HCT116 (cell line): ENCODE data around the gene MAPK8IP3. TPM values are rescaled to one million over a fixed set of nuclear protein-coding genes. Genes with fewer than 3 reads are reported as not detected.

Source experiments
- ATAC-seq: fragments of 200-7000 bp; cut with Tn5 transposase; 2 replicates; pipeline ENCODE4 v1.9.1; 2020; ENCODE audit warnings: mild to moderate bottlenecking, moderate library complexity
- BruUV-seq: library from RNA; stranded (reverse); fragments of 400-500 nt; replicated peaks from 2 replicates; lab custom pipeline; 2021; lab: Mats Ljungman, UMichigan
- CTCF ChIA-PET: fragments of 300-600 bp; sonication (Branson Sonifier 250); formaldehyde crosslinking; loops from one replicate; lab custom pipeline; 2021; ENCODE audit warnings: antibody characterized with exemption; lab: Charles Lee
- POLR2A ChIA-PET: fragments of 300-600, 350-600 bp; sonication (Branson Sonifier 250); formaldehyde crosslinking; loops from one replicate; lab custom pipeline; 2021; ENCODE audit warnings: antibody characterized with exemption; lab: Charles Lee
- RAD21 ChIA-PET, 2 experiments: fragments of 300-600 bp; sonication (Branson Sonifier 250); formaldehyde crosslinking; loops; one replicate each; lab custom pipeline; 2023; ENCODE audit warnings: low total read pairs in 2 of 2; ENCODE audit not compliant: uncharacterized antibody in 2 of 2, unreplicated experiment in 2 of 2, low non-redundant PET in 1 of 2; lab: Charles Lee
- DNase-seq: peaks from one replicate; pipeline ENCODE4 v3.0.0-alpha.2; 2010; ENCODE audit warnings: low read depth, low spot score
- H2AFZ ChIP-seq: fragments of 200-600 bp; shearing (Covaris generic), sonication (generic); 2 replicates; pipeline ENCODE4 v1.6.1; 2017; ENCODE audit warnings: low read depth, mixed run types, mixed read lengths, antibody characterized with exemption, low read length; ENCODE audit not compliant: poor library complexity, severe bottlenecking
- H3K27ac ChIP-seq: 2 replicates; pipeline ENCODE4 v1.5.1; 2012; ENCODE audit warnings: low read depth, low read length
- H3K27me3 ChIP-seq: fragments of 200-600 bp; sonication (generic); 2 replicates; pipeline ENCODE4 v1.6.1; 2016; ENCODE audit warnings: mixed run types, low read length, mixed read lengths; ENCODE audit not compliant: insufficient read depth
- H3K36me3 ChIP-seq, 2 experiments: fragments of 200-500 bp in 1 of 2; fragments of 200-600 bp in 1 of 2; sonication (Bioruptor generic) in 1 of 2; sonication (generic) in 1 of 2; 2 replicates each; pipeline versions ENCODE4 v1.5.1 to v1.6.1; 2014 to 2016; ENCODE audit warnings: low read length in 2 of 2, inconsistent platforms in 1 of 2, mixed read lengths in 1 of 2, mixed run types in 1 of 2; ENCODE audit not compliant: insufficient read depth in 2 of 2, control insufficient read depth in 1 of 2
- H3K4me1 ChIP-seq, 2 experiments: fragments of 200-600 bp in 1 of 2; sonication (generic) in 1 of 2; 2 replicates each; pipeline versions ENCODE4 v1.5.1 to v1.6.1; 2012 to 2017; ENCODE audit warnings: low read length in 2 of 2, inconsistent platforms in 1 of 2, mild to moderate bottlenecking in 1 of 2, mixed read lengths in 1 of 2, mixed run types in 1 of 2, moderate library complexity in 1 of 2; ENCODE audit not compliant: insufficient read depth in 2 of 2, control insufficient read depth in 1 of 2
- H3K4me2 ChIP-seq: fragments of 200-600 bp; sonication (generic); 2 replicates; pipeline ENCODE4 v1.6.1; 2017; ENCODE audit warnings: mixed run types, low read length, mixed read lengths
- H3K4me3 ChIP-seq, 2 experiments: fragments of 200-600 bp in 1 of 2; sonication (generic) in 1 of 2; replicated peaks in 1 of 2; 2 replicates each; pipeline ENCODE4 v1.5.1; 2011 to 2016; ENCODE audit warnings: low read length in 2 of 2, control low read depth in 1 of 2, low read depth in 1 of 2, mild to moderate bottlenecking in 1 of 2, mixed read lengths in 1 of 2, mixed run types in 1 of 2
- H3K79me2 ChIP-seq: fragments of 200-600 bp; sonication (generic); 2 replicates; pipeline ENCODE4 v1.6.1; 2017; ENCODE audit warnings: mild to moderate bottlenecking, mixed run types, low read length, moderate library complexity, mixed read lengths; ENCODE audit not compliant: insufficient read depth
- H3K9ac ChIP-seq: fragments of 200-600 bp; sonication (generic); 2 replicates; pipeline ENCODE4 v1.6.1; 2016; ENCODE audit warnings: low read length, mixed read lengths
- H3K9me2 ChIP-seq: fragments of 200-600 bp; sonication (generic), shearing (Covaris generic); 2 replicates; pipeline ENCODE4 v1.6.1; 2017; ENCODE audit warnings: mixed run types, mild to moderate bottlenecking, moderate library complexity; ENCODE audit not compliant: insufficient read depth
- H3K9me3 ChIP-seq, 2 experiments: fragments of 200-500 bp in 1 of 2; fragments of 200-600 bp in 1 of 2; sonication (Bioruptor generic) in 1 of 2; sonication (generic) in 1 of 2; 2 replicates each; pipeline ENCODE4 v1.6.1; 2014 to 2017; ENCODE audit warnings: low read length in 2 of 2, mixed read lengths in 2 of 2, inconsistent platforms in 1 of 2, low read depth in 1 of 2, mild to moderate bottlenecking in 1 of 2, mixed run types in 1 of 2, moderate library complexity in 1 of 2; ENCODE audit not compliant: control insufficient read depth in 1 of 2, insufficient read depth in 1 of 2
- H4K20me1 ChIP-seq: fragments of 200-600 bp; sonication (generic), shearing (Covaris generic); 2 replicates; pipeline ENCODE4 v1.6.1; 2017; ENCODE audit warnings: mixed run types, mild to moderate bottlenecking, moderate library complexity; ENCODE audit not compliant: insufficient read depth
- CBX3 ChIP-seq: IDR thresholded peaks from 2 replicates; pipeline ENCODE4 v1.6.1; 2012; ENCODE audit warnings: low read depth
- EGR1 ChIP-seq: IDR thresholded peaks from 2 replicates; pipeline ENCODE4 v1.6.1; 2012; ENCODE audit warnings: low read depth
- ELF1 ChIP-seq: IDR thresholded peaks from 2 replicates; pipeline ENCODE4 v1.6.1; 2012; ENCODE audit warnings: low read depth, borderline replicate concordance
- EZH2 ChIP-seq: fragments of 200-600 bp; sonication (generic); IDR thresholded peaks from 2 replicates; pipeline ENCODE4 v1.6.1; 2017; ENCODE audit warnings: antibody characterized with exemption, mixed run types
- FOSL1 ChIP-seq: IDR thresholded peaks from 2 replicates; pipeline ENCODE4 v1.6.1; 2012; ENCODE audit warnings: low read depth
- POLR2A ChIP-seq: IDR thresholded peaks from 2 replicates; pipeline ENCODE4 v1.7.0; 2011; ENCODE audit warnings: borderline replicate concordance; ENCODE audit not compliant: insufficient read depth, insufficient read length; ENCODE audit errors: extremely low read depth
- POLR2AphosphoS5 ChIP-seq: IDR thresholded peaks from 2 replicates; pipeline ENCODE4 v1.6.1; 2011; ENCODE audit warnings: mild to moderate bottlenecking, low read depth, low read length, moderate library complexity
- RAD21 ChIP-seq: IDR thresholded peaks from 2 replicates; pipeline ENCODE4 v1.6.1; 2012; ENCODE audit warnings: low read depth, mild to moderate bottlenecking
- SRF ChIP-seq: IDR thresholded peaks from 2 replicates; pipeline ENCODE4 v1.6.1; 2012; ENCODE audit warnings: low read depth
- ZNF274 ChIP-seq: fragments of 200-500 bp; sonication (Bioruptor generic); IDR thresholded peaks from 2 replicates; pipeline ENCODE4 v1.6.1; 2014; ENCODE audit warnings: mild to moderate bottlenecking, low read depth, low read length, inconsistent platforms
- intact Hi-C: fragments of 100-400 bp; cut with micrococcal nuclease; formaldehyde crosslinking; loops from 2 replicates; pipeline ENCODE4 v1.10.0; 2022
- total RNA-seq: library from RNA; stranded (reverse); gene quantifications from one replicate; pipeline ENCODE4 v1.2.1, GENCODE V29; 2021; ENCODE audit not compliant: unreplicated experiment
- TF ChIP-seq, protein P1 (sequence below): IDR thresholded peaks from 2 replicates; pipeline ENCODE4 v1.6.1; 2012
- TF ChIP-seq, protein P2 (sequence below), 3 experiments: fragments of 200-600 bp in 1 of 3; sonication (generic) in 1 of 3; IDR thresholded peaks in 2 of 3; conservative IDR thresholded peaks in 1 of 3; 2 replicates each; pipeline ENCODE4 v1.5.1; 2012 to 2017; ENCODE audit warnings: low read depth in 2 of 3, low read length in 2 of 3, antibody characterized with exemption in 1 of 3, borderline replicate concordance in 1 of 3, control low read depth in 1 of 3, mild to moderate bottlenecking in 1 of 3, mixed read lengths in 1 of 3, mixed run types in 1 of 3, moderate library complexity in 1 of 3; ENCODE audit not compliant: insufficient read depth in 1 of 3

Gene MAPK8IP3
- total RNA-seq, 1 experiment from 2014 or later = 75.3 TPM

DNA sequence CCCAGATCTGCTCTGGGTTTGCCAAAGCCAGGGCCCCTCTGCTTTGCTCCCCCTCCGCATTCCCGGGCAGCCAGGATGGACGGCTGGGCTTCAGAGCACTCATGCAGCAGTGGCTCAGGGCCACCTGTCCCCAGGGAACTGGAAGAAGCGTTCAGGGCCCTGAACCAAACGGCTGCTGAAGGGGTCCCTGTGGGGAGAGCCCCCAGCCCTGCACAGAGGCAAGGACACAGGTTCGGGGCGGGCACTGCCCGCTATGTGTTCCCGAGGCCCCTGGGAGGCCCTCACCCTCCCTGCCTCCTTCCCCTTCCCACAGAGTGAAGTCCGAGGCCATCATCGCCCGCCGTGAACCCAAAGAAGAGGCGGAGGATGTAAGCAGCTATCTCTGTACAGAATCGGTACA lies 54.9 kb downstream of the MAPK8IP3 start:
- Histone ChIP-seq H3K9me2 (no peaks in the 10 kb centered on the region), H3K79me2 (no peaks in the 10 kb centered on the region), H3K27ac (no peak overlapping the region), H3K9me3 (no peaks in the 10 kb centered on the region), H3K36me3 (peaks cover 5 to 13% of the 10 kb centered on the region in 2 experiments; a peak in 2 of 4 replicates), H3K27me3 (no peaks in the 10 kb centered on the region), H2AFZ (no peak overlapping the region), H3K9ac (no peak overlapping the region), H4K20me1 (no peaks in the 10 kb centered on the region), H3K4me2 (no peak overlapping the region), H3K4me3 (no peak overlapping the region), H3K4me1 (peaks cover 8 to 15% of the 10 kb centered on the region in 2 experiments; a peak in 3 of 4 replicates)
- no TSS peak for BruUV-seq
- ChIA-PET RAD21 (no interaction called here), CTCF (no interaction called here), POLR2A (no interaction called here)
- ATAC-seq (no peak), DNase-seq (no peak)
- no peak for TF ChIP-seq ZNF274
- TF ChIP-seq, protein P1, sequence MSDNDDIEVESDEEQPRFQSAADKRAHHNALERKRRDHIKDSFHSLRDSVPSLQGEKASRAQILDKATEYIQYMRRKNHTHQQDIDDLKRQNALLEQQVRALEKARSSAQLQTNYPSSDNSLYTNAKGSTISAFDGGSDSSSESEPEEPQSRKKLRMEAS = no peak
- TF ChIP-seq SRF = no peak
- no peak for TF ChIP-seq EZH2
- no peak for TF ChIP-seq FOSL1
- TF ChIP-seq ELF1 = no peak
- TF ChIP-seq EGR1 = no peak
- TF ChIP-seq, protein P2, sequence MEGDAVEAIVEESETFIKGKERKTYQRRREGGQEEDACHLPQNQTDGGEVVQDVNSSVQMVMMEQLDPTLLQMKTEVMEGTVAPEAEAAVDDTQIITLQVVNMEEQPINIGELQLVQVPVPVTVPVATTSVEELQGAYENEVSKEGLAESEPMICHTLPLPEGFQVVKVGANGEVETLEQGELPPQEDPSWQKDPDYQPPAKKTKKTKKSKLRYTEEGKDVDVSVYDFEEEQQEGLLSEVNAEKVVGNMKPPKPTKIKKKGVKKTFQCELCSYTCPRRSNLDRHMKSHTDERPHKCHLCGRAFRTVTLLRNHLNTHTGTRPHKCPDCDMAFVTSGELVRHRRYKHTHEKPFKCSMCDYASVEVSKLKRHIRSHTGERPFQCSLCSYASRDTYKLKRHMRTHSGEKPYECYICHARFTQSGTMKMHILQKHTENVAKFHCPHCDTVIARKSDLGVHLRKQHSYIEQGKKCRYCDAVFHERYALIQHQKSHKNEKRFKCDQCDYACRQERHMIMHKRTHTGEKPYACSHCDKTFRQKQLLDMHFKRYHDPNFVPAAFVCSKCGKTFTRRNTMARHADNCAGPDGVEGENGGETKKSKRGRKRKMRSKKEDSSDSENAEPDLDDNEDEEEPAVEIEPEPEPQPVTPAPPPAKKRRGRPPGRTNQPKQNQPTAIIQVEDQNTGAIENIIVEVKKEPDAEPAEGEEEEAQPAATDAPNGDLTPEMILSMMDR (IDR thresholded peaks at IDR 0.05 in 2 of 3, conservative IDR thresholded peaks at IDR 0.05 in 1 of 3; ENCODE audit: borderline replicate concordance in 1 of 3, insufficient read depth in 1 of 3, low read depth in 2 of 3, low read length in 2 of 3) = no peak
- TF ChIP-seq RAD21 = no peak
- TF ChIP-seq CBX3 = no peak
- TF ChIP-seq POLR2A = no peak
- no peak for TF ChIP-seq POLR2AphosphoS5
- intact Hi-C loops = no loop called here
